Caco-2 (cell line): Measurements from ENCODE around the gene AP4M1. TPM values are rescaled to one million over a fixed set of nuclear protein-coding genes. Genes with fewer than 3 reads are reported as not detected.

Experiments
- BruUV-seq: library from RNA; stranded (reverse); fragments of 400-500 nt; replicated peaks from 2 replicates; lab custom pipeline; 2021; lab: Mats Ljungman, UMichigan
- CTCF ChIA-PET: fragments of 300-600 bp; sonication (Branson Sonifier 250); formaldehyde crosslinking; loops from one replicate; lab custom pipeline; 2022; ENCODE audit warnings: antibody characterized with exemption; lab: Charles Lee
- POLR2A ChIA-PET: fragments of 300-600 bp; sonication (Branson Sonifier 250); formaldehyde crosslinking; loops from one replicate; lab custom pipeline; 2022; ENCODE audit warnings: antibody characterized with exemption; lab: Charles Lee
- DNase-seq, 2 experiments: peaks; one replicate each; pipeline versions ENCODE4 v3.0.0 to v3.0.0-alpha.2; 2020 to 2022
- H3K27me3 ChIP-seq: replicated peaks from 2 replicates; pipeline ENCODE4 v1.6.0; 2011; ENCODE audit warnings: low read length; ENCODE audit not compliant: control insufficient read depth, insufficient read depth
- H3K36me3 ChIP-seq: 2 replicates; pipeline ENCODE4 v1.5.1; 2011; ENCODE audit warnings: low read length; ENCODE audit not compliant: control insufficient read depth, insufficient read depth
- H3K4me1 ChIP-seq: fragments of 250-450 bp; sonication (Bioruptor Pico); 2 replicates; pipeline ENCODE4 v1.5.1; 2020; ENCODE audit warnings: mild to moderate bottlenecking
- H3K4me3 ChIP-seq: 2 replicates; pipeline ENCODE4 v1.5.1; 2011; ENCODE audit warnings: low read depth, mild to moderate bottlenecking, control low read depth, low read length
- H3K9me3 ChIP-seq: fragments of 250-450 bp; sonication (Bioruptor Pico); 2 replicates; pipeline ENCODE4 v1.5.1; 2020; ENCODE audit warnings: mild to moderate bottlenecking, moderate library complexity
- H3K27ac Mint-ChIP-seq: one replicate; pipeline ENCODE4 v1.8.0; 2022; ENCODE audit warnings: mixed read lengths; ENCODE audit not compliant: unreplicated experiment
- H3K27me3 Mint-ChIP-seq: one replicate; pipeline ENCODE4 v1.8.0; 2022; ENCODE audit warnings: mixed read lengths; ENCODE audit not compliant: insufficient read depth, unreplicated experiment
- H3K36me3 Mint-ChIP-seq: one replicate; pipeline ENCODE4 v1.8.0; 2022; ENCODE audit warnings: mild to moderate bottlenecking, mixed read lengths; ENCODE audit not compliant: insufficient read depth, unreplicated experiment
- H3K4me1 Mint-ChIP-seq: one replicate; pipeline ENCODE4 v1.8.0; 2022; ENCODE audit warnings: low read depth, mixed read lengths; ENCODE audit not compliant: unreplicated experiment
- H3K4me3 Mint-ChIP-seq: one replicate; pipeline ENCODE4 v1.8.0; 2022; ENCODE audit warnings: mild to moderate bottlenecking, moderate library complexity, mixed read lengths; ENCODE audit not compliant: unreplicated experiment
- H3K9me3 Mint-ChIP-seq: one replicate; pipeline ENCODE4 v1.8.0; 2022; ENCODE audit warnings: mixed read lengths; ENCODE audit not compliant: unreplicated experiment
- intact Hi-C: fragments of 100-400 bp; cut with micrococcal nuclease; formaldehyde crosslinking; loops from one replicate; pipeline ENCODE4 v1.10.0; 2022; ENCODE audit not compliant: unreplicated experiment
- total RNA-seq: library from RNA; stranded (reverse); gene quantifications from 2 replicates; pipeline ENCODE4 v1.2.3, GENCODE V29; 2022
- TF ChIP-seq, protein P1 (sequence below), 2 experiments: fragments of 200-600 bp in 1 of 2; IDR thresholded peaks; 1 replicate in 1 of 2; 2 replicates in 1 of 2; pipeline versions ENCODE4 v1.5.1 to v1.8.0; 2011 to 2022; ENCODE audit warnings: antibody characterized with exemption in 1 of 2, control low read depth in 1 of 2, inconsistent platforms in 1 of 2, low read depth in 1 of 2, low read length in 1 of 2, mild to moderate bottlenecking in 1 of 2, moderate library complexity in 1 of 2; ENCODE audit not compliant: insufficient read depth in 1 of 2, severe bottlenecking in 1 of 2, unreplicated experiment in 1 of 2

AP4M1 gene
- total RNA-seq, 1 experiment from 2014 or later = 16.2 TPM

DNA sequence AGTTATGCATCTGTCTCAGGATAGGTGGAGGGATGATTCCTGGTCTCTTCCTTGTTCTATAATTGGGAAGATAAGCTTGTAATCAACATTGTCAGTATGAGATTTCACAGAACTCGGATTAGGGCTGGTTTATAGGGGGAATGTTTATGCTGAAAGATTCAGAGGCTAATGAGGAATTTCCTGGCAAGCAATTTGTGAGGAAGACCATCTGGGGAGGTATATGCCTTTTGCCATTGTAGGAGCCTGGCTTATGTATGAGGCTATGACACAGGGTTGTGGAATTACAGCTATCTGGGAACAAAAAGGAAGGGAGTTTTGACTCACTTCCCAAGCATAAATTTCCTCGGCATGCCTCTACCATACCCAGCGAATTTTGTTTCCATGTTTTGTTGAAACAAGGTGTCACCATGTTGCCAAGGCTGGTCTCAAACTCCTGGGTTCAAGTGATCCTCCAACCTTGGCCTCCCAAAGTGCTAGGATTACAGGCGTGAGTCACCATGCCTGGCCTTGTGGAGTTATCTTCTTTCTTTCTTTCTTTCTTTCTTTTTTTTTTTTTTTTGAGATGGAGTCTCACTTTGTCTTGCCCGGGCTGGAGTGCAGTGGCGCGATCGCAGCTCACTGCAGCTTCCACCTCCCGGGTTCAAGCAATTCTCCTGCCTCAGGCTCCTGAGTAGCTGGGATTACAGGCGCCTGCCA, 14.2 kb upstream of the AP4M1 start:
- Histone ChIP-seq H3K4me1 (peaks cover 11% of the 10 kb centered on the region; the same call in 1 of the 2 replicates), H3K4me3 (no peak overlapping the region), H3K9me3 (no peaks in the 10 kb centered on the region), H3K36me3 (peaks cover 2% of the 10 kb centered on the region; the same call in 1 of the 2 replicates), H3K27me3 (no peaks in the 10 kb centered on the region)
- ChIA-PET POLR2A (interaction anchor here (0.6 kb wide), 1 partner anchor 72 kb away, joined by 3 read pairs; no protein-coding TSS in a partner anchor), CTCF (no interaction called here)
- intact Hi-C loops = no loop called here
- DNase-seq = no peak
- Mint-ChIP-seq H3K4me3 (peak overlapping the region; percentile 50), H3K9me3 (no peaks in the 10 kb centered on the region), H3K4me1 (peaks cover 16% of the 10 kb centered on the region), H3K27ac (no peak overlapping the region), H3K36me3 (peaks cover 42% of the 10 kb centered on the region), H3K27me3 (no peaks in the 10 kb centered on the region)
- TF ChIP-seq, protein P1, sequence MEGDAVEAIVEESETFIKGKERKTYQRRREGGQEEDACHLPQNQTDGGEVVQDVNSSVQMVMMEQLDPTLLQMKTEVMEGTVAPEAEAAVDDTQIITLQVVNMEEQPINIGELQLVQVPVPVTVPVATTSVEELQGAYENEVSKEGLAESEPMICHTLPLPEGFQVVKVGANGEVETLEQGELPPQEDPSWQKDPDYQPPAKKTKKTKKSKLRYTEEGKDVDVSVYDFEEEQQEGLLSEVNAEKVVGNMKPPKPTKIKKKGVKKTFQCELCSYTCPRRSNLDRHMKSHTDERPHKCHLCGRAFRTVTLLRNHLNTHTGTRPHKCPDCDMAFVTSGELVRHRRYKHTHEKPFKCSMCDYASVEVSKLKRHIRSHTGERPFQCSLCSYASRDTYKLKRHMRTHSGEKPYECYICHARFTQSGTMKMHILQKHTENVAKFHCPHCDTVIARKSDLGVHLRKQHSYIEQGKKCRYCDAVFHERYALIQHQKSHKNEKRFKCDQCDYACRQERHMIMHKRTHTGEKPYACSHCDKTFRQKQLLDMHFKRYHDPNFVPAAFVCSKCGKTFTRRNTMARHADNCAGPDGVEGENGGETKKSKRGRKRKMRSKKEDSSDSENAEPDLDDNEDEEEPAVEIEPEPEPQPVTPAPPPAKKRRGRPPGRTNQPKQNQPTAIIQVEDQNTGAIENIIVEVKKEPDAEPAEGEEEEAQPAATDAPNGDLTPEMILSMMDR (IDR thresholded peaks at IDR 0.05; ENCODE audit: insufficient read depth in 1 of 2, low read depth in 1 of 2, low read length in 1 of 2, severe bottlenecking in 1 of 2, unreplicated experiment in 1 of 2) = no peak
- no TSS peak for BruUV-seq

DNA sequence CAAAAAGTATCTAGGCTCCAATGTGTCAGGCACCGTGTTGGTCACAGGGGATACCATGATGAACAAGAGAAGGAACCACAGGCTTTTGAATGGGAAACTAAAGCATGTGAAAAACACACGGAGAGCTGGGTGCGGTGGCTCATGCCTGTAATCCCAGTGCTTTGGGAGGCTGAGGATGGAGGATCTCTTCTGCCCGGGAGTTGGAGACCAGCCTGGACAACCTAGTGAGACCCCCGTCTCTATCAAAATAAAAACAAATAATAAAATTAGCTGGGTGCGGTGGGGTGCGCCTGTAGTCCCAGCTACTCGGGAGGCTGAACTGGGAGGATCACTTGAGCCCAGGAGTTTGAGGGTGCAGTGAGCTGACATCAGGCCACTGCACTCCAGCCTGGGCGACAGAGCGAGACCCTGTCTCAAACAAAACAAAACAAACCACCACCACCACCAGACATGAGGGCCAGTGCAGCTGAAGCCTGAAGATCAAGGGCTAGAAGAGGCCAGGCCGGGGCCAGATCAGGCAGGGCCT, 13.3 kb upstream of the AP4M1 start:
- Histone ChIP-seq H3K27me3 (no peaks in the 10 kb centered on the region), H3K36me3 (peaks cover 2% of the 10 kb centered on the region; the same call in 1 of the 2 replicates), H3K9me3 (no peaks in the 10 kb centered on the region), H3K4me3 (peak overlapping the region; percentile 76), H3K4me1 (0 out of 2 replicates have a peak, but pooled peaks cover 7% of the 10 kb centered on the region)
- ChIA-PET CTCF (interaction anchor here (0.6 kb wide), 1 partner anchor 109 kb away, joined by 4 read pairs; no protein-coding TSS in a partner anchor), POLR2A (interaction anchor here (0.6 kb wide), 1 partner anchor 73 kb away, joined by 3 read pairs; no protein-coding TSS in a partner anchor)
- Mint-ChIP-seq H3K9me3 (no peaks in the 10 kb centered on the region), H3K4me1 (peaks cover 9% of the 10 kb centered on the region), H3K36me3 (peaks cover 45% of the 10 kb centered on the region), H3K27me3 (no peaks in the 10 kb centered on the region), H3K4me3 (peak overlapping the region; percentile 88), H3K27ac (peak overlapping the region; percentile 71)
- DNase-seq = no peak
- BruUV-seq = TSS peak; percentile 18
- intact Hi-C loops = loop anchor here (1.0 kb wide), 1 partner anchor 12 kb away; no protein-coding TSS in a partner anchor
- TF ChIP-seq, protein P1 (IDR thresholded peaks at IDR 0.05; ENCODE audit: insufficient read depth in 1 of 2, low read depth in 1 of 2, low read length in 1 of 2, severe bottlenecking in 1 of 2, unreplicated experiment in 1 of 2) = no peak

DNA sequence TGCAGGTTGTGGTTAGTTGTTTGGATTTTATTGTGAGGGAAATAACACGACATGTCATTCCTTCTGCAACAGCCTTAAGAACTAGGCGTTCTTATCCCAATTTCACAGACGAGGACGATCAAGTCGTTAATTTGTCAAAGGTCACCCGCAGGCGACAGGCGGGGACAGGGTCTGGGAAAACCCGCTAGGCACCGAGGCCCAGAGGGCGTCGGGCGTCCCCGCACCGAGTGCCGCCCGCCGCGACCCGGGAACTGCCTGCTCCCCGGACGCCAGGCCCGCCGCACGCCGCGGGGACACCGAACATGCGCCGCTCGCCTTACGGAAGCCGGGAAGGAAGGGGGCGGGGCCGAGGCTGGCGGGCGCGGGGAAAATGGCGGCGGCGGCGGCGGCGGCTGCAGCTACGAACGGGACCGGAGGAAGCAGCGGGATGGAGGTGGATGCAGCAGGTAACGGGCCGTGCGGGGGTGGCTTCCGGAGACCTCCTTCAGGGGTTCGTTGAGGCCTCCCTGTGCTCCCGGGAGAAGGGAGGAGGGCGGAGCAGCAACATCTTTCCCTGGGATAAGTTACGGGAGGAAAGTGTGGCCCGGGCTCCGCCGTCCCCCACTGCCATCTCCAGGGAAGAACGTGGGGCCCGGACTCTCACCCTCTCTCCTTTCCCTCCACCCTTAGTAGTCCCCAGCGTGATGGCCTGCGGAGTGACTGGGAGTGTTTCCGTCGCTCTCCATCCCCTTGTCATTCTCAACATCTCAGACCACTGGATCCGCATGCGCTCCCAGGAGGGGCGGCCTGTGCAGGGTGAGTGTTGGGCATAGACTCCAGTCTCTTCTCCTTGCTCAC, 12.6 kb upstream of the AP4M1 start, which contains the start of gene COPS6:
COPS6 (plus strand) TSS at position 349 of the 837 bp plus-strand sequence; CDS start at position 371, 22 bp downstream.
- peaks cover 52% of the 10 kb centered on the region for H3K36me3 Mint-ChIP-seq
- H3K4me3 ChIP-seq = peak within 1 kb of the TSS; percentile 76
- 0 out of 2 replicates have a peak, but pooled peaks cover 7% of the 10 kb centered on the region for H3K4me1 ChIP-seq
- DNase-seq = peak; percentile 84 to 93
- no TSS peak for BruUV-seq
- peak within 1 kb of the TSS; percentile 88 for H3K4me3 Mint-ChIP-seq
- intact Hi-C loops = loop anchor here (1.0 kb wide), 1 partner anchor 11 kb away; no protein-coding TSS in a partner anchor
- peaks cover 8% of the 10 kb centered on the region for H3K4me1 Mint-ChIP-seq
- no peaks in the 10 kb centered on the region for H3K27me3 Mint-ChIP-seq
- ChIA-PET CTCF (interaction anchor here (0.6 kb wide), 2 partner anchors 95 to 109 kb away, joined by 4 read pairs; no protein-coding TSS in a partner anchor), POLR2A (no interaction called here)
- H3K27me3 ChIP-seq = no peaks in the 10 kb centered on the region
- no peaks in the 10 kb centered on the region for H3K9me3 Mint-ChIP-seq
- H3K9me3 ChIP-seq = no peaks in the 10 kb centered on the region
- peak within 1 kb of the TSS; percentile 71 for H3K27ac Mint-ChIP-seq
- TF ChIP-seq, protein P1 (IDR thresholded peaks at IDR 0.05; ENCODE audit: insufficient read depth in 1 of 2, low read depth in 1 of 2, low read length in 1 of 2, severe bottlenecking in 1 of 2, unreplicated experiment in 1 of 2) = no peak
- H3K36me3 ChIP-seq = peaks cover 2% of the 10 kb centered on the region; the same call in 1 of the 2 replicates
